ENCODE measurements around the gene ACSS2.

The ACSS2 gene

DNA sequence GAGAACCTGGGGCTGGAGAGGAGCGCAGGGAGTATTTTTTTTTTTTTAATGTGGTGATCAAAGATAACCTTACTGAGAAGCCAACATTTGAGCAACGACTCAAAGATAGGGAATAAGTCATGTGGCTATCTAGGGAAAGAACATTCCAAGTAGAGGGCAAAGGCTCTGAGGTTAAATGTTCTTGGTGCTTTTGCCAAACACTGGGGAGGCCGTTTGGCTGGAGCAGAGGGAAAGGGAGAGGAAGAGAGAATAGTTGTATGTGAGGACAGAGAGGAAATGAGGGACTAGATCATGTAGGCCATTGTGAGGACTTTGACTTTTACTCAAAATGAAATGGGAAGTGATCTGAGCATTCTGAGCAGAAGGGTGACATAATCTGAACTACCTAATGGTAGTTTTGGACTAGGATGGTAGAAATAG is 27.8 kb downstream of the ACSS2 start:
- no peaks in the 10 kb centered on the region for H3K4me1 ChIP-seq (ENCODE audit: control insufficient read depth, insufficient read depth, low read length)
- no peaks in the 10 kb centered on the region for H3K27me3 ChIP-seq (ENCODE audit: control insufficient read depth, insufficient read depth, low read length, poor library complexity, severe bottlenecking)
- H3K4me3 ChIP-seq (ENCODE audit: insufficient read depth, low read depth, low read length) = no peak overlapping the region
- no peaks in the 10 kb centered on the region for H3K9me3 ChIP-seq (ENCODE audit: control insufficient read depth, low read length)
- 92 to 93% methylated on average over 3 of the region's 3 CpGs for WGBS, 2 experiments
- no peaks in the 10 kb centered on the region for H3K36me3 ChIP-seq (ENCODE audit: control insufficient read depth, insufficient read depth, low read length)
- H3K27ac ChIP-seq (ENCODE audit: insufficient read depth, low read depth, low read length, poor library complexity, severe bottlenecking) = no peak overlapping the region

DNA sequence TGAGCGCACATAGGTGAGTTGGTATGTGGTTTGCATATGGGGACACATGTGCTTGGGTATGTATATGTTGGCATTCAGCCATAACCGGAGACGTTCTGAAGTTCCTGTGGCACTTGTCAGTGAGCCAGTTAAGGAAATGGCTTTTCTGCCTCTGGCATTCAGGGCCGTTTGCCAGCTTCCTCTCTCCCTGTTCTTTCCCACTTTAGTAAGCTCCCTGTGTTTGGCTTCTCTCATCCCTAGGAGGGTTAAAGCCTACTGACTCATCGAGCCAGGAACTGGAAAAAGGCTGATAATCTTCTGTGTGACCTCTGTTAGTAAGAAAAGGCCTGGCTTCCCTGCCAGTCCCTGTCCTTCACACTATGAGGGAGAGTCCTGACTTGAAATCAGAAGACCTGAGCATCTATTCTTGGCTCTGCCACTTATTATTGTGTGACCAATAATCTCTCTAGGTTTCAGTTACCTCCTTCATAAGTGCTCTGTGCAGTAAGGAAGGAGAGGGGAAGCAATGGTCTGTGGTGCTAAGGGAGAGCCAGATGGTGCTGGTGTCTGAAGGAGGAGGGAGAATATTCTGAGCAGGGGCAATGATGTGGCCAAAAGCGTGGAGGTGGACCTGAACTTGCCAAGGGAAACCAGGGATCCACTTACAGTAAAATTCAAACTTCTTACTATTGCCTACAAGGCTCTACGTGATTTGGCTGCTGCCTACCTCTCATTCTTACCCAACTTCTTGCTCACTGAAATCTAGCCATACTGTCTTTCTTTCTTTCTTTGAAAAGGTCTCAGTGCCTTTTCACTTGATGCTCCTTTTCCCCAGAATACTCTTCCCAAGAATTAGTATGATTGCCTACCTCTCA is 31.4 kb downstream of the ACSS2 start:
- Histone ChIP-seq H3K9me3 (ENCODE audit: control insufficient read depth, low read length) (no peaks in the 10 kb centered on the region), H3K36me3 (ENCODE audit: control insufficient read depth, insufficient read depth, low read length) (no peaks in the 10 kb centered on the region), H3K27me3 (ENCODE audit: control insufficient read depth, insufficient read depth, low read length, poor library complexity, severe bottlenecking) (no peaks in the 10 kb centered on the region), H3K4me3 (ENCODE audit: insufficient read depth, low read depth, low read length) (no peak overlapping the region), H3K4me1 (ENCODE audit: control insufficient read depth, insufficient read depth, low read length) (no peaks in the 10 kb centered on the region), H3K27ac (ENCODE audit: insufficient read depth, low read depth, low read length, poor library complexity, severe bottlenecking) (no peak overlapping the region)
- 78 to 81% methylated on average over 7 of the region's 7 CpGs for WGBS, 2 experiments

DNA sequence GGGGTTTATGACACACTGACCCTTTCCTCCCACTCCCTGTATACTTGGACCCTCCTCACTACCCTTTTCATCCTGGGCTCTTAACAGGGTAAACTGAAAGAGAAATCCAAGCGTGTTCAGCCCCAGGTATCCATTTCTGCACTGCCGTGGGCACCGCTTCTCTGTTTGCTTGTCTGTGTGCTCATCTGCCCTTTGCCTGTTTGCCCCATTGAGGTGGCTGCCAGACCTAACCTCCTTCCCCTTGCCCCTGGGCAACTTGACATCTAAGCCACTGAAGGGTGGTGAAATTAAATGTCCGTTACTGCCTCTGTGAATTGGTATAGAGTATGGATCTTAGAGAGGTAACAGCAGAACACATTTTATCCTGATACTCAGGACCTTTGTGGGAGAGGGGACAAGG is 38.7 kb downstream of the ACSS2 start:
- no peaks in the 10 kb centered on the region for H3K4me1 ChIP-seq (ENCODE audit: control insufficient read depth, insufficient read depth, low read length)
- H3K4me3 ChIP-seq (ENCODE audit: insufficient read depth, low read depth, low read length) = no peak overlapping the region
- WGBS, 2 experiments = 94 to 95% methylated on average over 4 of the region's 4 CpGs
- no peaks in the 10 kb centered on the region for H3K9me3 ChIP-seq (ENCODE audit: control insufficient read depth, low read length)
- no peak overlapping the region for H3K27ac ChIP-seq (ENCODE audit: insufficient read depth, low read depth, low read length, poor library complexity, severe bottlenecking)
- no peaks in the 10 kb centered on the region for H3K27me3 ChIP-seq (ENCODE audit: control insufficient read depth, insufficient read depth, low read length, poor library complexity, severe bottlenecking)
- H3K36me3 ChIP-seq (ENCODE audit: control insufficient read depth, insufficient read depth, low read length) = no peaks in the 10 kb centered on the region

DNA sequence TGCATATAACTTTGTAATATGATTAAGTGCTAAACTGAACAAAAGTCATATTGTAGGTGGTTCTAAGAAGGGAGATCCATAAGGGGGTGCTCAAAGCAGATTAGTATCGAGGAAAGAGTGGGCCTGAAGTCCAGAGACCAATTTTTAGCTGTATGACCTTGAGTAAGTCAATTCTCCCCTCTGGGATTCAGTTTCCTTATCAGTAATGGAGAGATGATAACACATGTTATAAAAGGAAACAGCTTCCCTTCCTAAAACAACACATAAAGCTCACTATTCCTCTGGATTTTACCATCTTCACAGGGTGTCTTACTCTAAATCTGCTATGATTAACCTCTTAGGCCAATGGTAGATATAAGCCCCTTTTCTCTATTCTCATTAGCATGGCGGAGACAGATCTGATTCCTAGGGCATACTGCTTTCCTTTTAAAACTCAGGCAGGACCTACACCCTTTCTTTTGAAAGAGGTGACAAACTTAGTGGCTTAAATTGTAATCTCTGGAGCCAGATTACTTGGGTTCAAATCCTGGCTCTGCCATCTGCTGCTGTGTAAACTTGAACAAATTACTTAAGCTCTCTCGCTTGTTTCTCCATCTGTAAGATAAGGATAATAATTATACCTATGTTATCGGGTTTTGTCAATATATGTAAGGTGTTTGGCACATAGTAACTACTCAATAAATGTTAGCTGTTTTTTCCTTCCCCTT is 39.5 kb downstream of the ACSS2 start:
- WGBS, 2 experiments = 92 to 93% methylated on average over 3 to 4 of the region's 4 CpGs
- H3K4me1 ChIP-seq (ENCODE audit: control insufficient read depth, insufficient read depth, low read length) = no peaks in the 10 kb centered on the region
- no peak overlapping the region for H3K4me3 ChIP-seq (ENCODE audit: insufficient read depth, low read depth, low read length)
- H3K9me3 ChIP-seq (ENCODE audit: control insufficient read depth, low read length) = no peaks in the 10 kb centered on the region
- H3K36me3 ChIP-seq (ENCODE audit: control insufficient read depth, insufficient read depth, low read length) = no peaks in the 10 kb centered on the region
- no peaks in the 10 kb centered on the region for H3K27me3 ChIP-seq (ENCODE audit: control insufficient read depth, insufficient read depth, low read length, poor library complexity, severe bottlenecking)
- H3K27ac ChIP-seq (ENCODE audit: insufficient read depth, low read depth, low read length, poor library complexity, severe bottlenecking) = no peak overlapping the region

DNA sequence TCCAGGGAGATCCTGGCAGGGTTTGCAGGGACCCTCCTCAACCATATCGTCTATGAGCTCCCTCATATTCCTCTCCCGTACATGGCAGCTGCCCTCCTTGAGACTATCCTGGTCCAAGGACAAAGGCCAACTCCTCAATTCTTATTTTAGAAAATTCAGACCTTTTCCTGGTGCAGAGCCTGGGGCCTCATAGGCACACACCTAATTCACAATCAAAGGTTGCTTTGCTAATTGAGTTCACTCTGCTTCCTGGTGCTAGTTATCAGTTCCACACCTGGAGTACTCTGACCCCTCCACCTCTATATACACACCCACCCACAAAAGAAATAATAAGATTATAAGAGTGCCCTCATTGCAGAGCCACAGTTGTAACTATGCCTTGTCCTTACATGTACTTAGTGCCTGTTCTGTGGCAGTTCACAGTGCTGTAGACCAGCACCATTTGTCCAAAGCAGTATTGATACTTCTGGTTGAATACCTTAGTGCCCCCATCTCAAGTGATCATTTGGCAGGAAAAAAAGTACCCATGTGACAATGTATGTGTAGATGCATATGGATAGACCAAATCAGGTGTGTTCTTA is 40.5 kb downstream of the ACSS2 start:
- WGBS, 2 experiments = 82 to 96% methylated on average over 2 of the region's 2 CpGs

DNA sequence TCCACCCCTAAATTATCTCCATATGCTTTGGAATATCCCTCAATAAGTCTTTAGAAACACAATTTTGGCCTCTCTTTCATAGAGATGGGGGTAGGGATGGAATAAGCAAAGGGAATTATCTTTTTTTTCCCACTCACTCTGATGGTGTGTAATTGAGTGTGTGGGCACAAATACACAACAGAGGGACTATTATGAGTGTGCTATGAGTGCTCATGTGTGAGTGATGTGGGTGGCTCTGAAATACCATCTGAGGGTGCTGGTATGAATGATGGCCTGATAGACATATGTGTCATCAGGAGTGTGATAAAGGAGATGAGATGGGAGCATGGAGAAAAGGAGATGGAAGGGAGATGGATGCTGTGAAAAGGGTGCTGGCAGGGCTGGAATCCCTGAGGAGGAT is 43.6 kb downstream of the ACSS2 start:
- Histone ChIP-seq H3K9me3 (ENCODE audit: control insufficient read depth, low read length) (no peaks in the 10 kb centered on the region), H3K27ac (ENCODE audit: insufficient read depth, low read depth, low read length, poor library complexity, severe bottlenecking) (no peak overlapping the region), H3K4me1 (ENCODE audit: control insufficient read depth, insufficient read depth, low read length) (no peaks in the 10 kb centered on the region), H3K4me3 (ENCODE audit: insufficient read depth, low read depth, low read length) (no peak overlapping the region), H3K36me3 (ENCODE audit: control insufficient read depth, insufficient read depth, low read length) (no peaks in the 10 kb centered on the region), H3K27me3 (ENCODE audit: control insufficient read depth, insufficient read depth, low read length, poor library complexity, severe bottlenecking) (no peaks in the 10 kb centered on the region)

More for the DNA sequence above, 40.5 kb downstream of the ACSS2 start:
- Histone ChIP-seq H3K4me3 (ENCODE audit: insufficient read depth, low read depth, low read length) (no peak overlapping the region), H3K4me1 (ENCODE audit: control insufficient read depth, insufficient read depth, low read length) (no peaks in the 10 kb centered on the region), H3K36me3 (ENCODE audit: control insufficient read depth, insufficient read depth, low read length) (no peaks in the 10 kb centered on the region), H3K9me3 (ENCODE audit: control insufficient read depth, low read length) (no peaks in the 10 kb centered on the region), H3K27me3 (ENCODE audit: control insufficient read depth, insufficient read depth, low read length, poor library complexity, severe bottlenecking) (no peaks in the 10 kb centered on the region), H3K27ac (ENCODE audit: insufficient read depth, low read depth, low read length, poor library complexity, severe bottlenecking) (no peak overlapping the region)

DNA sequence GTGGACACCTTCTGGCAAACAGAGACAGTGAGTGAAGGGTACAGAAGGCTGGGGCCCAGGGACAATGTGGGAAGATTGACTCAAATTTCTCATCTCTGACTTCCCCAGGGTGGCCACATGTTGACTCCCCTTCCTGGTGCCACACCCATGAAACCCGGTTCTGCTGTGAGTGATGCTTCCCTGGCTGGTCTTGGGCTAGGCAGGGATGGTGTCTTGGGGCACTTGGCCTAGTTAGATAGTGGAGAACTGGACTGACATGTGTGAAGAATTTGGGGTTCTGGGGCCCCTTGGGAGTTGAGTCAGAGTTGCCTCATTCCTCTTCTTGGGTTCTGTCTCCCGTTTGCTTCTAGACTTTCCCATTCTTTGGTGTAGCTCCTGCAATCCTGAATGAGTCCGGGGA is 45.0 kb downstream of the ACSS2 start:
- no peaks in the 10 kb centered on the region for H3K9me3 ChIP-seq (ENCODE audit: control insufficient read depth, low read length)
- H3K4me1 ChIP-seq (ENCODE audit: control insufficient read depth, insufficient read depth, low read length) = no peaks in the 10 kb centered on the region
- WGBS, 2 experiments = 92 to 95% methylated on average over 3 of the region's 3 CpGs
- no peaks in the 10 kb centered on the region for H3K36me3 ChIP-seq (ENCODE audit: control insufficient read depth, insufficient read depth, low read length)
- H3K27ac ChIP-seq (ENCODE audit: insufficient read depth, low read depth, low read length, poor library complexity, severe bottlenecking) = no peak overlapping the region
- no peaks in the 10 kb centered on the region for H3K27me3 ChIP-seq (ENCODE audit: control insufficient read depth, insufficient read depth, low read length, poor library complexity, severe bottlenecking)
- H3K4me3 ChIP-seq (ENCODE audit: insufficient read depth, low read depth, low read length) = no peak overlapping the region

DNA sequence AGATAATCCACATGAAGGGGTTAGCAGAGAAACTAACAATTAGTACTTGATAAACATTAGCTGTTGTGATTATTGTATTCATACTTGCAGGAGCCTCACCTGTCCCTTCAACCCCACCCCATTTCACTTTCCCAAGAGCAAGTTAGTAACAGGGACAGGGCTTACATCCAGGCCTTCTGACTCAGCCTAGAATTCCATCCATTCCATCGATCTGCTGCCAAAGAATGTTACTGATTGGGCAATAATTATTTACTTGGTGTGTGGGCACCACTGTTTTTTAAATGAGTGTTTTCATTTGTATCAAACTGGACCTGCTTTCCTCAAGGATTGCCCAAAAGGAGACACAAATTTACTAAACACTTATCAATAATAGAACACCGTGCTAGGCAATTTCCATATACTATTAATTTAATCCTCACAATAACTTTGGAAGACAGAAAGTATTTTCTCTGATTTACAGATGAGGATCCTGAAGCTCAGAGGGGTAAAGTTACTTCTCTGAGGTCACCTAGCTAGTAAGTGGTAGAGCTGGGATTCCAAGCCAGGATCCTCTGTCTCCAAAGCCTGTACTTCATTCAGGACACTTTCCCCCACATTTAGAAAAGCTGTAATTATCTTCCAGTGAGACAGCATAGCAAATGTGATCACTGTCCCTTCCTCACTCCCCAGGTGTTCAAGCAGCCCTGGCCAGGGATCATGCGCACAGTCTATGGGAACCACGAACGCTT is 46.4 kb downstream of the ACSS2 start:
- Histone ChIP-seq H3K36me3 (ENCODE audit: control insufficient read depth, insufficient read depth, low read length) (no peaks in the 10 kb centered on the region), H3K27me3 (ENCODE audit: control insufficient read depth, insufficient read depth, low read length, poor library complexity, severe bottlenecking) (no peaks in the 10 kb centered on the region), H3K9me3 (ENCODE audit: control insufficient read depth, low read length) (no peaks in the 10 kb centered on the region), H3K27ac (ENCODE audit: insufficient read depth, low read depth, low read length, poor library complexity, severe bottlenecking) (no peak overlapping the region), H3K4me3 (ENCODE audit: insufficient read depth, low read depth, low read length) (no peak overlapping the region), H3K4me1 (ENCODE audit: control insufficient read depth, insufficient read depth, low read length) (no peaks in the 10 kb centered on the region)
- WGBS, 2 experiments = 96 to 98% methylated on average over 5 of the region's 5 CpGs

DNA sequence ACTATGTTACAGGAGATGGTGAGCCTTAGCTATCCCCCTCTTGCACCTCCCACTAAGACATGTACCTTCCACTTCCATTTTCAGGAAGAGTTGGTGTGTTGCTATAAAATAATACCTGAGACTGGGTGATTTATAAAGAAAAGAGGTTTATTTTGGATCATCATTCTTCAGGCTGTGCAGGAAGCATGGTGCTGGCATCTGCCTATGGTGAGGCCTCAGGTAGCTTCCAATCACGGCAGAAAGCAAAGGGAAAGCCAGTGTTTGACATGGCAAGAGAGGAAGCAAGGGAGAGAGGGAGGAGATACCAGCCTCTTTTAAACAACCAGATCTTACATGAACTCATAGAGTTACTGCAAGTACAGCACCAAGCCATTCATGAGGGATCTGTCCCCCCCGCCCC is 47.0 kb downstream of the ACSS2 start:
- Histone ChIP-seq H3K27me3 (ENCODE audit: control insufficient read depth, insufficient read depth, low read length, poor library complexity, severe bottlenecking) (no peaks in the 10 kb centered on the region), H3K27ac (ENCODE audit: insufficient read depth, low read depth, low read length, poor library complexity, severe bottlenecking) (no peak overlapping the region), H3K4me3 (ENCODE audit: insufficient read depth, low read depth, low read length) (no peak overlapping the region), H3K4me1 (ENCODE audit: control insufficient read depth, insufficient read depth, low read length) (no peaks in the 10 kb centered on the region), H3K9me3 (ENCODE audit: control insufficient read depth, low read length) (no peaks in the 10 kb centered on the region), H3K36me3 (ENCODE audit: control insufficient read depth, insufficient read depth, low read length) (no peaks in the 10 kb centered on the region)
- 88 to 100% methylated on average over 1 of the region's 2 CpGs for WGBS, 2 experiments

DNA sequence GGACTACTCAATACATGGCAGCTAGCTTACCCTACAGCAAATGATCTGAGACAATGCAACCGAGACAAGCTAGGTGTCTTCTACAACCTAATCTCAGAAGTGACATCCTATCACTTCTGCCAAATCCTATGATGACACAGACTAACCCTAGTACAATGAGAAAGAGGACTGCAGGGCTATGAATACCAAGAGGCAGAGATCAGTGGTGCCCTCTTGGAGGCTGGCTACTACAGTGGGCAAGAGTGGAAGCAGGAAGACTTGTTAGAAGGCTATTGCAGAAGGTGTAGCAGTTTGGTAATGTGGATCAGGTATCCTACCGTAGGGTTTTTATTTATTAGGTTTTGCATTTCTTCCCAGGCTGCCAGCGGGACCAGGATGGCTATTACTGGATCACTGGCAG is 48.9 kb downstream of the ACSS2 start:
- peaks cover 7% of the 10 kb centered on the region for H3K36me3 ChIP-seq (ENCODE audit: control insufficient read depth, insufficient read depth, low read length)
- no peaks in the 10 kb centered on the region for H3K9me3 ChIP-seq (ENCODE audit: control insufficient read depth, low read length)
- no peaks in the 10 kb centered on the region for H3K4me1 ChIP-seq (ENCODE audit: control insufficient read depth, insufficient read depth, low read length)
- H3K4me3 ChIP-seq (ENCODE audit: insufficient read depth, low read depth, low read length) = no peak overlapping the region
- no peak overlapping the region for H3K27ac ChIP-seq (ENCODE audit: insufficient read depth, low read depth, low read length, poor library complexity, severe bottlenecking)
- no peaks in the 10 kb centered on the region for H3K27me3 ChIP-seq (ENCODE audit: control insufficient read depth, insufficient read depth, low read length, poor library complexity, severe bottlenecking)
- WGBS, 2 experiments = 89 to 100% methylated on average over 3 of the region's 3 CpGs

Measured in ectodermal cell (in vitro differentiated cells).